Measurements from ENCODE around the gene ELANE.
"Not testable (repeated sequence)": the region's sequence is repeated elsewhere in the genome, so short reads cannot be mapped to it uniquely, and the experiment has no call there.

Gene ELANE

GRCh38 chr19:814152-815078 lies 37.7 kb upstream of the ELANE start:
- no peak for DNase-seq (ENCODE audit: low spot score)

- DNase-seq (ENCODE audit: low spot score): no peak
Observed at GRCh38 chr19:815079-815774, 36.9 kb upstream of the ELANE start.

- DNase-seq (ENCODE audit: low spot score): no peak
Observed at GRCh38 chr19:815775-816499, 36.2 kb upstream of the ELANE start.

GRCh38 chr19:816500-816857 lies 35.6 kb upstream of the ELANE start:
- DNase-seq (ENCODE audit: low spot score): no peak

GRCh38 chr19:820212-820611 lies 31.9 kb upstream of the ELANE start:
- DNase-seq (ENCODE audit: low spot score): not testable (repeated sequence)

GRCh38 chr19:821231-821824 lies 30.8 kb upstream of the ELANE start:
- no peak for DNase-seq (ENCODE audit: low spot score)

GRCh38 chr19:821825-822503 lies 30.1 kb upstream of the ELANE start, which contains the start of gene PLPPR3:
Gene PLPPR3 (minus strand): TSS chr19:821955. CDS start chr19:821559, 396 bp downstream.
- DNase-seq (ENCODE audit: low spot score): no peak

GRCh38 chr19:823565-824121 lies 28.5 kb upstream of the ELANE start:
- DNase-seq (ENCODE audit: low spot score): no peak

GRCh38 chr19:824885-825284 lies 27.2 kb upstream of the ELANE start:
- no peak for DNase-seq (ENCODE audit: low spot score)

- no peak for DNase-seq (ENCODE audit: low spot score)
Observed at GRCh38 chr19:825897-826644, 26.0 kb upstream of the ELANE start.

- DNase-seq (ENCODE audit: low spot score): no peak
Observed at GRCh38 chr19:827314-827709, 24.8 kb upstream of the ELANE start.

GRCh38 chr19:827710-828321 lies 24.3 kb upstream of the ELANE start, which contains the start of gene AZU1:
Gene AZU1 (plus strand): TSS chr19:827837. CDS start chr19:827847, 10 bp downstream.
- DNase-seq (ENCODE audit: low spot score): no peak

GRCh38 chr19:829129-829758 lies 22.9 kb upstream of the ELANE start:
- no peak for DNase-seq (ENCODE audit: low spot score)

- no peak for DNase-seq (ENCODE audit: low spot score)
Observed at GRCh38 chr19:831407-832369, 20.4 kb upstream of the ELANE start.

GRCh38 chr19:834216-834615 lies 17.9 kb upstream of the ELANE start:
- no peak for DNase-seq (ENCODE audit: low spot score)

GRCh38 chr19:835210-835810 lies 16.8 kb upstream of the ELANE start:
- no peak for DNase-seq (ENCODE audit: low spot score)

- DNase-seq (ENCODE audit: low spot score): no peak
Observed at GRCh38 chr19:840519-841206, 11.4 kb upstream of the ELANE start, which contains the start of gene PRTN3. Gene PRTN3 (plus strand): TSS chr19:840999. CDS start chr19:841009, 10 bp downstream.

Measured in CD4-positive, alpha-beta T cell treated with Interleukin-2 at 100 ng/mL for 4 hours (primary cell).